ENCODE data around the gene PES1.
"Not testable (repeated sequence)": the region's sequence is repeated elsewhere in the genome, so short reads cannot be mapped to it uniquely, and the experiment has no call there.

DNA sequence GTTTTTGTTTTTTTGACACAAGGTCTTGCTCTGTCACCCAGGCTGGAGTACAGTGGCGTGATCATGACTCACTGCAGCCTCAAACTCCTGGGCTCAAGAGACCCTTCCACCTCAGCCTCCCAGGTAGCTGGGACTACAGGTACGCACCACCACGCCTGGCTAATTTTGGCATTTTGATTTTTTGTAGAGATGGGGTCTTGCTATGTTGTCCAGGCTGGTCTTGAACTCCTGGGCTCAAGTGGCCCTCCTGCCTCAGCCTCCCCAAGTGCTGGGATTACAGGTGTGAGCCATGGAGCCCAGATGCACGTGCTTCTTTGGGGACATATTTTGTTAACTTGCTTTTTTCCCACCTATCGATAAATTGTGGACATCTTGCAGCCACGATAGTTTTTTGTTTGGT is 24.4 kb downstream of the PES1 start:
- TF ChIP-seq, protein P1, sequence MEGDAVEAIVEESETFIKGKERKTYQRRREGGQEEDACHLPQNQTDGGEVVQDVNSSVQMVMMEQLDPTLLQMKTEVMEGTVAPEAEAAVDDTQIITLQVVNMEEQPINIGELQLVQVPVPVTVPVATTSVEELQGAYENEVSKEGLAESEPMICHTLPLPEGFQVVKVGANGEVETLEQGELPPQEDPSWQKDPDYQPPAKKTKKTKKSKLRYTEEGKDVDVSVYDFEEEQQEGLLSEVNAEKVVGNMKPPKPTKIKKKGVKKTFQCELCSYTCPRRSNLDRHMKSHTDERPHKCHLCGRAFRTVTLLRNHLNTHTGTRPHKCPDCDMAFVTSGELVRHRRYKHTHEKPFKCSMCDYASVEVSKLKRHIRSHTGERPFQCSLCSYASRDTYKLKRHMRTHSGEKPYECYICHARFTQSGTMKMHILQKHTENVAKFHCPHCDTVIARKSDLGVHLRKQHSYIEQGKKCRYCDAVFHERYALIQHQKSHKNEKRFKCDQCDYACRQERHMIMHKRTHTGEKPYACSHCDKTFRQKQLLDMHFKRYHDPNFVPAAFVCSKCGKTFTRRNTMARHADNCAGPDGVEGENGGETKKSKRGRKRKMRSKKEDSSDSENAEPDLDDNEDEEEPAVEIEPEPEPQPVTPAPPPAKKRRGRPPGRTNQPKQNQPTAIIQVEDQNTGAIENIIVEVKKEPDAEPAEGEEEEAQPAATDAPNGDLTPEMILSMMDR (conservative IDR thresholded peaks at IDR 0.05; ENCODE audit: low read depth in 2 of 2) = not testable (repeated sequence)
- not testable (repeated sequence) for TF ChIP-seq EZH2 (IDR thresholded peaks at IDR 0.05; ENCODE audit: low read depth, unreplicated experiment); POLR2AphosphoS5 (IDR thresholded peaks at IDR 0.05; ENCODE audit: low read depth); CREB1 (CRISPR knock-in tag; IDR thresholded peaks at IDR 0.05; ENCODE audit: low read depth)
- TF ChIP-seq, protein P2, sequence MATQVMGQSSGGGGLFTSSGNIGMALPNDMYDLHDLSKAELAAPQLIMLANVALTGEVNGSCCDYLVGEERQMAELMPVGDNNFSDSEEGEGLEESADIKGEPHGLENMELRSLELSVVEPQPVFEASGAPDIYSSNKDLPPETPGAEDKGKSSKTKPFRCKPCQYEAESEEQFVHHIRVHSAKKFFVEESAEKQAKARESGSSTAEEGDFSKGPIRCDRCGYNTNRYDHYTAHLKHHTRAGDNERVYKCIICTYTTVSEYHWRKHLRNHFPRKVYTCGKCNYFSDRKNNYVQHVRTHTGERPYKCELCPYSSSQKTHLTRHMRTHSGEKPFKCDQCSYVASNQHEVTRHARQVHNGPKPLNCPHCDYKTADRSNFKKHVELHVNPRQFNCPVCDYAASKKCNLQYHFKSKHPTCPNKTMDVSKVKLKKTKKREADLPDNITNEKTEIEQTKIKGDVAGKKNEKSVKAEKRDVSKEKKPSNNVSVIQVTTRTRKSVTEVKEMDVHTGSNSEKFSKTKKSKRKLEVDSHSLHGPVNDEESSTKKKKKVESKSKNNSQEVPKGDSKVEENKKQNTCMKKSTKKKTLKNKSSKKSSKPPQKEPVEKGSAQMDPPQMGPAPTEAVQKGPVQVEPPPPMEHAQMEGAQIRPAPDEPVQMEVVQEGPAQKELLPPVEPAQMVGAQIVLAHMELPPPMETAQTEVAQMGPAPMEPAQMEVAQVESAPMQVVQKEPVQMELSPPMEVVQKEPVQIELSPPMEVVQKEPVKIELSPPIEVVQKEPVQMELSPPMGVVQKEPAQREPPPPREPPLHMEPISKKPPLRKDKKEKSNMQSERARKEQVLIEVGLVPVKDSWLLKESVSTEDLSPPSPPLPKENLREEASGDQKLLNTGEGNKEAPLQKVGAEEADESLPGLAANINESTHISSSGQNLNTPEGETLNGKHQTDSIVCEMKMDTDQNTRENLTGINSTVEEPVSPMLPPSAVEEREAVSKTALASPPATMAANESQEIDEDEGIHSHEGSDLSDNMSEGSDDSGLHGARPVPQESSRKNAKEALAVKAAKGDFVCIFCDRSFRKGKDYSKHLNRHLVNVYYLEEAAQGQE (IDR thresholded peaks at IDR 0.05; ENCODE audit: unreplicated experiment) = not testable (repeated sequence)

Measured in GM23338 (cell line).